ENCODE measurements around the gene CFAP70. TPM values are rescaled to one million over a fixed set of nuclear protein-coding genes. Genes with fewer than 3 reads are reported as not detected.

Gene CFAP70
- total RNA-seq, 1 donor from 2014 or later, result 1.6 TPM

GRCh38 chr10:73388228-73388627 lies 29.6 kb upstream of the CFAP70 start:
- Histone ChIP-seq H3K27ac (ENCODE audit: low read depth, low read length) (no peak overlapping the region), H3K4me3 (ENCODE audit: low read length in 3 of 3) (no peak overlapping the region), H3K9me3 (ENCODE audit: control insufficient read depth in 3 of 3, low read length in 3 of 3) (no peaks in the 10 kb centered on the region), H3K36me3 (ENCODE audit: control insufficient read depth in 3 of 3, insufficient read depth in 3 of 3, low read length in 3 of 3) (peaks cover 36 to 56% (median 39%) of the 10 kb centered on the region in 3 donors), H3K27me3 (ENCODE audit: control insufficient read depth in 3 of 3, insufficient read depth in 3 of 3, low read length in 3 of 3) (no peaks in the 10 kb centered on the region), H3K4me1 (ENCODE audit: control insufficient read depth in 3 of 3, insufficient read depth in 3 of 3, low read length in 3 of 3) (peaks cover 0 to 6% (median 0%) of the 10 kb centered on the region in 3 donors), H3K9ac (ENCODE audit: low read depth in 1 of 3, low read length in 3 of 3) (no peak overlapping the region)

GRCh38 chr10:73386583-73386982 lies 27.9 kb upstream of the CFAP70 start:
- peaks cover 48 to 68% (median 53%) of the 10 kb centered on the region in 3 donors for H3K36me3 ChIP-seq (ENCODE audit: control insufficient read depth in 3 of 3, insufficient read depth in 3 of 3, low read length in 3 of 3)
- H3K9ac ChIP-seq (ENCODE audit: low read depth in 1 of 3, low read length in 3 of 3), result no peak overlapping the region
- no peak overlapping the region for H3K4me3 ChIP-seq (ENCODE audit: low read length in 3 of 3)
- peaks cover 0 to 6% (median 0%) of the 10 kb centered on the region in 3 donors for H3K4me1 ChIP-seq (ENCODE audit: control insufficient read depth in 3 of 3, insufficient read depth in 3 of 3, low read length in 3 of 3)
- no peaks in the 10 kb centered on the region for H3K9me3 ChIP-seq (ENCODE audit: control insufficient read depth in 3 of 3, low read length in 3 of 3)
- H3K27me3 ChIP-seq (ENCODE audit: control insufficient read depth in 3 of 3, insufficient read depth in 3 of 3, low read length in 3 of 3), result no peaks in the 10 kb centered on the region
- no peak overlapping the region for H3K27ac ChIP-seq (ENCODE audit: low read depth, low read length)

GRCh38 chr10:73379064-73379748 lies 20.5 kb upstream of the CFAP70 start:
- H3K36me3 ChIP-seq (ENCODE audit: control insufficient read depth in 3 of 3, insufficient read depth in 3 of 3, low read length in 3 of 3), result peaks cover 51 to 66% (median 65%) of the 10 kb centered on the region in 3 donors
- no peak overlapping the region for H3K9ac ChIP-seq (ENCODE audit: low read depth in 1 of 3, low read length in 3 of 3)
- no peak overlapping the region for H3K4me3 ChIP-seq (ENCODE audit: low read length in 3 of 3)
- H3K4me1 ChIP-seq (ENCODE audit: control insufficient read depth in 3 of 3, insufficient read depth in 3 of 3, low read length in 3 of 3), result no peaks in the 10 kb centered on the region
- no peaks in the 10 kb centered on the region for H3K27me3 ChIP-seq (ENCODE audit: control insufficient read depth in 3 of 3, insufficient read depth in 3 of 3, low read length in 3 of 3)
- H3K27ac ChIP-seq (ENCODE audit: low read depth, low read length), result no peak overlapping the region
- no peaks in the 10 kb centered on the region for H3K9me3 ChIP-seq (ENCODE audit: control insufficient read depth in 3 of 3, low read length in 3 of 3)

- H3K27ac ChIP-seq (ENCODE audit: low read depth, low read length), result no peak overlapping the region
- H3K4me1 ChIP-seq (ENCODE audit: control insufficient read depth in 3 of 3, insufficient read depth in 3 of 3, low read length in 3 of 3), result no peaks in the 10 kb centered on the region
- H3K9me3 ChIP-seq (ENCODE audit: control insufficient read depth in 3 of 3, low read length in 3 of 3), result no peaks in the 10 kb centered on the region
- peaks cover 35 to 57% (median 50%) of the 10 kb centered on the region in 3 donors for H3K36me3 ChIP-seq (ENCODE audit: control insufficient read depth in 3 of 3, insufficient read depth in 3 of 3, low read length in 3 of 3)
- no peaks in the 10 kb centered on the region for H3K27me3 ChIP-seq (ENCODE audit: control insufficient read depth in 3 of 3, insufficient read depth in 3 of 3, low read length in 3 of 3)
- H3K9ac ChIP-seq (ENCODE audit: low read depth in 1 of 3, low read length in 3 of 3), result no peak overlapping the region
- H3K4me3 ChIP-seq (ENCODE audit: low read length in 3 of 3), result no peak overlapping the region
Measured at GRCh38 chr10:73376679-73377078, 18.0 kb upstream of the CFAP70 start.

- H3K9ac ChIP-seq (ENCODE audit: low read depth in 1 of 3, low read length in 3 of 3), result no peak overlapping the region
- H3K4me3 ChIP-seq (ENCODE audit: low read length in 3 of 3), result no peak overlapping the region
- H3K4me1 ChIP-seq (ENCODE audit: control insufficient read depth in 3 of 3, insufficient read depth in 3 of 3, low read length in 3 of 3), result no peaks in the 10 kb centered on the region
- no peaks in the 10 kb centered on the region for H3K9me3 ChIP-seq (ENCODE audit: control insufficient read depth in 3 of 3, low read length in 3 of 3)
- H3K36me3 ChIP-seq (ENCODE audit: control insufficient read depth in 3 of 3, insufficient read depth in 3 of 3, low read length in 3 of 3), result peaks cover 10 to 26% (median 26%) of the 10 kb centered on the region in 3 donors
- H3K27me3 ChIP-seq (ENCODE audit: control insufficient read depth in 3 of 3, insufficient read depth in 3 of 3, low read length in 3 of 3), result no peaks in the 10 kb centered on the region
- H3K27ac ChIP-seq (ENCODE audit: low read depth, low read length), result no peak overlapping the region
Measured at GRCh38 chr10:73368238-73368637, 9.6 kb upstream of the CFAP70 start.

- H3K27me3 ChIP-seq (ENCODE audit: control insufficient read depth in 3 of 3, insufficient read depth in 3 of 3, low read length in 3 of 3), result no peaks in the 10 kb centered on the region
- H3K9ac ChIP-seq (ENCODE audit: low read depth in 1 of 3, low read length in 3 of 3), result no peak overlapping the region
- no peak overlapping the region for H3K27ac ChIP-seq (ENCODE audit: low read depth, low read length)
- H3K4me3 ChIP-seq (ENCODE audit: low read length in 3 of 3), result no peak overlapping the region
- peaks cover 10 to 26% (median 22%) of the 10 kb centered on the region in 3 donors for H3K36me3 ChIP-seq (ENCODE audit: control insufficient read depth in 3 of 3, insufficient read depth in 3 of 3, low read length in 3 of 3)
- no peaks in the 10 kb centered on the region for H3K4me1 ChIP-seq (ENCODE audit: control insufficient read depth in 3 of 3, insufficient read depth in 3 of 3, low read length in 3 of 3)
- no peaks in the 10 kb centered on the region for H3K9me3 ChIP-seq (ENCODE audit: control insufficient read depth in 3 of 3, low read length in 3 of 3)
Measured at GRCh38 chr10:73366381-73367298, 8.0 kb upstream of the CFAP70 start.

GRCh38 chr10:73364964-73365363 lies 6.3 kb upstream of the CFAP70 start:
- H3K4me3 ChIP-seq (ENCODE audit: low read length in 3 of 3), result no peak overlapping the region
- H3K27ac ChIP-seq (ENCODE audit: low read depth, low read length), result no peak overlapping the region
- H3K9ac ChIP-seq (ENCODE audit: low read depth in 1 of 3, low read length in 3 of 3), result no peak overlapping the region
- no peaks in the 10 kb centered on the region for H3K4me1 ChIP-seq (ENCODE audit: control insufficient read depth in 3 of 3, insufficient read depth in 3 of 3, low read length in 3 of 3)
- H3K9me3 ChIP-seq (ENCODE audit: control insufficient read depth in 3 of 3, low read length in 3 of 3), result no peaks in the 10 kb centered on the region
- H3K27me3 ChIP-seq (ENCODE audit: control insufficient read depth in 3 of 3, insufficient read depth in 3 of 3, low read length in 3 of 3), result no peaks in the 10 kb centered on the region
- peaks cover 10 to 22% (median 19%) of the 10 kb centered on the region in 3 donors for H3K36me3 ChIP-seq (ENCODE audit: control insufficient read depth in 3 of 3, insufficient read depth in 3 of 3, low read length in 3 of 3)

GRCh38 chr10:73359492-73359891 lies 828 bp upstream of the CFAP70 start:
- no peak overlapping the region for H3K9ac ChIP-seq (ENCODE audit: low read depth in 1 of 3, low read length in 3 of 3)
- H3K27ac ChIP-seq (ENCODE audit: low read depth, low read length), result no peak overlapping the region
- peaks cover 2 to 4% (median 3%) of the 10 kb centered on the region in 3 donors for H3K36me3 ChIP-seq (ENCODE audit: control insufficient read depth in 3 of 3, insufficient read depth in 3 of 3, low read length in 3 of 3)
- peaks cover 6 to 13% (median 6%) of the 10 kb centered on the region in 3 donors for H3K4me1 ChIP-seq (ENCODE audit: control insufficient read depth in 3 of 3, insufficient read depth in 3 of 3, low read length in 3 of 3)
- no peaks in the 10 kb centered on the region for H3K27me3 ChIP-seq (ENCODE audit: control insufficient read depth in 3 of 3, insufficient read depth in 3 of 3, low read length in 3 of 3)
- no peak overlapping the region for H3K4me3 ChIP-seq (ENCODE audit: low read length in 3 of 3)
- H3K9me3 ChIP-seq (ENCODE audit: control insufficient read depth in 3 of 3, low read length in 3 of 3), result no peaks in the 10 kb centered on the region

- Histone ChIP-seq H3K9me3 (ENCODE audit: control insufficient read depth in 3 of 3, low read length in 3 of 3) (no peaks in the 10 kb centered on the region), H3K9ac (ENCODE audit: low read depth in 1 of 3, low read length in 3 of 3) (peak overlapping the region; percentile 84 to 89 (median 87)), H3K27me3 (ENCODE audit: control insufficient read depth in 3 of 3, insufficient read depth in 3 of 3, low read length in 3 of 3) (no peaks in the 10 kb centered on the region), H3K36me3 (ENCODE audit: control insufficient read depth in 3 of 3, insufficient read depth in 3 of 3, low read length in 3 of 3) (peaks cover 0 to 3% (median 0%) of the 10 kb centered on the region in 3 donors), H3K4me1 (ENCODE audit: control insufficient read depth in 3 of 3, insufficient read depth in 3 of 3, low read length in 3 of 3) (peaks cover 6 to 13% (median 6%) of the 10 kb centered on the region in 3 donors), H3K27ac (ENCODE audit: low read depth, low read length) (no peak overlapping the region), H3K4me3 (ENCODE audit: low read length in 3 of 3) (peak overlapping the region; percentile 88 to 92 (median 91))
Measured at GRCh38 chr10:73357821-73358220, 843 bp downstream of the CFAP70 start.

- no peaks in the 10 kb centered on the region for H3K27me3 ChIP-seq (ENCODE audit: control insufficient read depth in 3 of 3, insufficient read depth in 3 of 3, low read length in 3 of 3)
- peaks cover 0 to 3% (median 0%) of the 10 kb centered on the region in 3 donors for H3K36me3 ChIP-seq (ENCODE audit: control insufficient read depth in 3 of 3, insufficient read depth in 3 of 3, low read length in 3 of 3)
- H3K27ac ChIP-seq (ENCODE audit: low read depth, low read length), result no peak overlapping the region
- H3K9me3 ChIP-seq (ENCODE audit: control insufficient read depth in 3 of 3, low read length in 3 of 3), result no peaks in the 10 kb centered on the region
- H3K4me1 ChIP-seq (ENCODE audit: control insufficient read depth in 3 of 3, insufficient read depth in 3 of 3, low read length in 3 of 3), result peaks cover 6 to 13% (median 6%) of the 10 kb centered on the region in 3 donors
- no peak overlapping the region for H3K9ac ChIP-seq (ENCODE audit: low read depth in 1 of 3, low read length in 3 of 3)
- no peak overlapping the region for H3K4me3 ChIP-seq (ENCODE audit: low read length in 3 of 3)
Measured at GRCh38 chr10:73357166-73357565, 1.5 kb downstream of the CFAP70 start.
